ENCODE results near the gene ANKH.

ANKH gene

DNA sequence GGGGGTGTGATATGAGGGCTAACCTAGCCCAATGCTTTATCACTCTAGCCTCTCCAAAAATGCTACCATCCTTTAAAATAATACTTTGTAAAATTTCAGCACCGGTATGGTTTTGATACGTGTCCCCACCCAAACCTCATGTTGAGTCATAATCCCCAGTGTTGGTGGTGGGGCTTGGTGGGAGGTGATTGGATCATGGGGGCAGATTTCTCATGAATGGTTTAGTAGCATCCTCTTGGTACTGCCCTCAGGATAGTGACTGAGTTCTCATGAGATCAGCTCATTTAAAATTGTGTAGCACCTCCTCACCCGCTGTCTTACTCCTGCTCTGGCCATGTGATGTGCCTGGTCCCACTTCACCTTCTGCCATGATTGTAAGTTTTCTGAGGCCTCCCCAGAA lies 35.0 kb upstream of the ANKH start:
- Histone ChIP-seq H3K36me3 (ENCODE audit: insufficient read depth, low read length) (no peaks in the 10 kb centered on the region), H3K4me3 (ENCODE audit: low read depth in 1 of 2, low read length in 2 of 2) (no peak overlapping the region), H3K27me3 (ENCODE audit: insufficient read depth, low read length, poor library complexity) (no peaks in the 10 kb centered on the region), H2AFZ (ENCODE audit: low read depth, low read length) (no peak overlapping the region), H3K27ac (ENCODE audit: low read length) (no peak overlapping the region), H3K9me3 (ENCODE audit: insufficient read depth, low read length, severe bottlenecking) (no peaks in the 10 kb centered on the region), H3K4me1 (ENCODE audit: insufficient read depth, low read length) (no peaks in the 10 kb centered on the region), H4K20me1 (ENCODE audit: insufficient read depth, low read length) (no peaks in the 10 kb centered on the region), H3K79me2 (ENCODE audit: insufficient read depth, low read length) (no peaks in the 10 kb centered on the region), H3K9ac (ENCODE audit: low read depth, low read length) (no peak overlapping the region), H3K4me2 (ENCODE audit: insufficient read depth, low read length) (no peak overlapping the region)
- ATAC-seq (ENCODE audit: insufficient read depth, low read depth), result no peak
- TF ChIP-seq, protein P1, sequence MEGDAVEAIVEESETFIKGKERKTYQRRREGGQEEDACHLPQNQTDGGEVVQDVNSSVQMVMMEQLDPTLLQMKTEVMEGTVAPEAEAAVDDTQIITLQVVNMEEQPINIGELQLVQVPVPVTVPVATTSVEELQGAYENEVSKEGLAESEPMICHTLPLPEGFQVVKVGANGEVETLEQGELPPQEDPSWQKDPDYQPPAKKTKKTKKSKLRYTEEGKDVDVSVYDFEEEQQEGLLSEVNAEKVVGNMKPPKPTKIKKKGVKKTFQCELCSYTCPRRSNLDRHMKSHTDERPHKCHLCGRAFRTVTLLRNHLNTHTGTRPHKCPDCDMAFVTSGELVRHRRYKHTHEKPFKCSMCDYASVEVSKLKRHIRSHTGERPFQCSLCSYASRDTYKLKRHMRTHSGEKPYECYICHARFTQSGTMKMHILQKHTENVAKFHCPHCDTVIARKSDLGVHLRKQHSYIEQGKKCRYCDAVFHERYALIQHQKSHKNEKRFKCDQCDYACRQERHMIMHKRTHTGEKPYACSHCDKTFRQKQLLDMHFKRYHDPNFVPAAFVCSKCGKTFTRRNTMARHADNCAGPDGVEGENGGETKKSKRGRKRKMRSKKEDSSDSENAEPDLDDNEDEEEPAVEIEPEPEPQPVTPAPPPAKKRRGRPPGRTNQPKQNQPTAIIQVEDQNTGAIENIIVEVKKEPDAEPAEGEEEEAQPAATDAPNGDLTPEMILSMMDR (IDR thresholded peaks at IDR 0.05; ENCODE audit: borderline replicate concordance, extremely low read depth, low read length, poor library complexity, severe bottlenecking), result no peak
- no peak for TF ChIP-seq EZH2 (IDR thresholded peaks at IDR 0.05; ENCODE audit: borderline replicate concordance, low read depth, low read length, severe bottlenecking)
- DNase-seq, result no peak

DNA sequence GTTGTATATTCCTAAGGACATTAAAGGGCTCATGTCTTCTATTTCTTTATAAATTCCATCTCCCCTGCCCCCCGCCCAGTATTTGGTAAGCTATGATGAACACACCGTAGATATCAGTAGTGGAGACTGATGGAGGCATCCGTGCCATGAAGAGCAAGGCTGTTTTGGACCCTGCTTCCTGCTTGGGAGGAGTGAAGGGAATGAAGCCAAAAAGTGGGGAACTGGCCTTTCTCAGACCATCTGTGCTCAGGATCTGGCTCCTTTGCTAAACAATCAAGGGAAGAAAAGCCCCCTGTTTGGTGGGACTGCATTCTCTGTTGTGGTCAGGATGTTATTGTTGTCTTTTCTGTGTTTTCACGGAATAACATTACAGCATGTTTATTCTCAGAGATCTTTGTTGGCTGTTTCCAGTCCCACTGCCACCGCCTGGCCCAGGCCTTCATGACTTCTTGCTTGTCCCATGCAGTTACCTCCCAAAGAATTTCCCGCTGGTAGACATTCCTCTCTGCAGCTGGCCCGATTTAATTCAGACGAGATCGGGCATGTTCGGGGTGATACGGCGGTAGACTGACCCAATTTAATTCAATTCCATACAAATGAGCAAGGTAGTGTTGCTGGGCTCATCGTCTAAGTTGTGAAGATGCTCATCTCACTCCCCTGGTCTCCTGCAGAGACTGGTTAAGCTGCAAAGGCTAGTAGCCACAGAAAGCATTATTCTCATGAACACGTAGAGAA lies 31.4 kb upstream of the ANKH start:
- ATAC-seq (ENCODE audit: insufficient read depth, low read depth), result no peak
- H3K4me3 ChIP-seq (ENCODE audit: low read depth in 1 of 2, low read length in 2 of 2), result no peak overlapping the region
- DNase-seq, result no peak

DNA sequence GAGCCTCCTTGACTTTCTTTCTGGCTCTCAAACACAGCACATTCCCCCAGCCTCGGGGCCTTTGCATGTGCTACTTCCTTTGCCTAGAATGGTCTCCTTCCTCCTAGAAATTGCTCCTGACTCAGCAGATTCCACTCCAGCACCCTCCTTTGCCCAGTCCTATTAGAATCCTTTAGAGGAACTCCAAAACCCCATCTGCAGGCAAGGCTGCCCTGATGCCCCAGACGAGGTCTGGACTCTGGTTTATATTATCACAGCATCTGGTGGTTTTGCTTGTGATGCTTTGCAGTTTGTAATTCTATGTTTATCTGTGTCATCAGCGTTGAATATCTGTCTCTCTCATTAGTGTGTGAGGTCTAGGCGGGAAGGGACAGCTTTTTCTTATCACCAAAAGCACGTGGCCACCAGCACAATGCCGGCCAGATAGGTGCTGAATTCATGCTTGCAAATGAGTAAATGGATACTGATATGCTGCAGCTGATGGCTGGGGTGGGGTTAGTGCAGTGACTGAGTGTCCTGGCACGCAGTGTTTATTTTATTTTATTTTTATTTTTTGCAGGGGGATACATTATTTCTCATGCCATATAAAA lies 30.0 kb upstream of the ANKH start:
- no peak for DNase-seq
- no peak overlapping the region for H3K4me3 ChIP-seq (ENCODE audit: low read depth in 1 of 2, low read length in 2 of 2)
- H2AFZ ChIP-seq (ENCODE audit: low read depth, low read length), result no peak overlapping the region
- H3K27me3 ChIP-seq (ENCODE audit: insufficient read depth, low read length, poor library complexity), result no peaks in the 10 kb centered on the region
- no peak overlapping the region for H3K9ac ChIP-seq (ENCODE audit: low read depth, low read length)
- no peaks in the 10 kb centered on the region for H4K20me1 ChIP-seq (ENCODE audit: insufficient read depth, low read length)
- H3K36me3 ChIP-seq (ENCODE audit: insufficient read depth, low read length), result no peaks in the 10 kb centered on the region
- no peaks in the 10 kb centered on the region for H3K4me1 ChIP-seq (ENCODE audit: insufficient read depth, low read length)
- H3K4me2 ChIP-seq (ENCODE audit: insufficient read depth, low read length), result no peak overlapping the region
- TF ChIP-seq EZH2 (IDR thresholded peaks at IDR 0.05; ENCODE audit: borderline replicate concordance, low read depth, low read length, severe bottlenecking), result no peak
- TF ChIP-seq, protein P1 (IDR thresholded peaks at IDR 0.05; ENCODE audit: borderline replicate concordance, extremely low read depth, low read length, poor library complexity, severe bottlenecking), result no peak
- H3K79me2 ChIP-seq (ENCODE audit: insufficient read depth, low read length), result no peaks in the 10 kb centered on the region
- ATAC-seq (ENCODE audit: insufficient read depth, low read depth), result no peak
- H3K27ac ChIP-seq (ENCODE audit: low read length), result no peak overlapping the region
- H3K9me3 ChIP-seq (ENCODE audit: insufficient read depth, low read length, severe bottlenecking), result no peaks in the 10 kb centered on the region

More for the DNA sequence above, 31.4 kb upstream of the ANKH start:
- Histone ChIP-seq H3K36me3 (ENCODE audit: insufficient read depth, low read length) (no peaks in the 10 kb centered on the region), H3K4me2 (ENCODE audit: insufficient read depth, low read length) (no peak overlapping the region), H3K9ac (ENCODE audit: low read depth, low read length) (no peak overlapping the region), H3K9me3 (ENCODE audit: insufficient read depth, low read length, severe bottlenecking) (no peaks in the 10 kb centered on the region), H3K27me3 (ENCODE audit: insufficient read depth, low read length, poor library complexity) (no peaks in the 10 kb centered on the region), H4K20me1 (ENCODE audit: insufficient read depth, low read length) (no peaks in the 10 kb centered on the region), H3K79me2 (ENCODE audit: insufficient read depth, low read length) (no peaks in the 10 kb centered on the region), H2AFZ (ENCODE audit: low read depth, low read length) (no peak overlapping the region), H3K27ac (ENCODE audit: low read length) (no peak overlapping the region), H3K4me1 (ENCODE audit: insufficient read depth, low read length) (no peaks in the 10 kb centered on the region)
- TF ChIP-seq, protein P1 (IDR thresholded peaks at IDR 0.05; ENCODE audit: borderline replicate concordance, extremely low read depth, low read length, poor library complexity, severe bottlenecking), result no peak
- TF ChIP-seq EZH2 (IDR thresholded peaks at IDR 0.05; ENCODE audit: borderline replicate concordance, low read depth, low read length, severe bottlenecking), result no peak

All from DND-41 (cell line).